Globus pallidus (tissue), 1 donor: ENCODE measurements around the gene CYTH4.

ENCODE experiments used
- DNase-seq: peaks from one replicate; pipeline ENCODE4 v3.0.0-alpha.2; 2015; ENCODE audit warnings: low spot score

Gene CYTH4

DNA sequence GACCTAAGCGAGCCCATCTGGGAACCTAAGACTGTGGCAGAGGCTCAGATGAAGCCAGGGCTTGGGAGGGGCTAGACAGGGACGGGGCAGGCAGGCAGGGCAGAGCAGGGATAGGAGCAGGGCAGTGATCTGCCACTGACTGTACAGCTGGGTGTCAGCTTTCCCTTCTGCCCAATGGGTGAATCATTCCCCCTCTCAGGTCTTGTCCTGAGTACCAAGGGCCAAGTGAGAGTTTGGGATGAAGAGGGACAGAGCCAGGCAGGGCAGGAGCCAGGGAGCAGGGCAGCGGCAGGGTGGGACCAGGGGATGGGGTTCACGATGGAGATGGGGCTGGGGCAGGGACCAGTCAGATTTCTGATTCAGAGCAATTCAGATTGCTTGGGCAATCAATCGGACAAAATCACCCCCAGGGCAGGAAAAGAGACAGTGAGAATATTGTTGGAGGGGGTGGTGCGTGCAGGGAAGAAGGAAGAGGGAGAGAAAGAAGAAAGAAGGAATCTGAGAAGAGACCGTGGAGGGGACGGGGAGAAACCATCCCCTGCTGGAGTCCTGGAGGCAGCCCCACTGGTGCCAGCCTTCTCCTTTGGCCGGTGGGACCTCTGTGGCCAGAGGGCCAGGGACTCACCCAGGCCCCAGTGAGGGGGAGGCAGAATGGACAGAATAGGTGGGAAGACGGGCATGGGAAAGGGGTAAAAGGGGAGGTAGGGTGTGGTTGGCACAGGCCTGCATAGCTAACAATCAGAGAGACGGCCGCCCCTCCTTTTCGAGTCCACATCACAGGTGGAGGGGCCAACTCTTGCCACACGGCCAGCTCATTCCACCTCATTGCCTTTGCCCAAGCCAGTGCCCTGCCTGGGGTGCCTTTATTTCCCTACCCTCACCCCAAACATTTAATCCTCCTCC is 47.2 kb downstream of the CYTH4 start:
- DNase-seq, result no peak

DNA sequence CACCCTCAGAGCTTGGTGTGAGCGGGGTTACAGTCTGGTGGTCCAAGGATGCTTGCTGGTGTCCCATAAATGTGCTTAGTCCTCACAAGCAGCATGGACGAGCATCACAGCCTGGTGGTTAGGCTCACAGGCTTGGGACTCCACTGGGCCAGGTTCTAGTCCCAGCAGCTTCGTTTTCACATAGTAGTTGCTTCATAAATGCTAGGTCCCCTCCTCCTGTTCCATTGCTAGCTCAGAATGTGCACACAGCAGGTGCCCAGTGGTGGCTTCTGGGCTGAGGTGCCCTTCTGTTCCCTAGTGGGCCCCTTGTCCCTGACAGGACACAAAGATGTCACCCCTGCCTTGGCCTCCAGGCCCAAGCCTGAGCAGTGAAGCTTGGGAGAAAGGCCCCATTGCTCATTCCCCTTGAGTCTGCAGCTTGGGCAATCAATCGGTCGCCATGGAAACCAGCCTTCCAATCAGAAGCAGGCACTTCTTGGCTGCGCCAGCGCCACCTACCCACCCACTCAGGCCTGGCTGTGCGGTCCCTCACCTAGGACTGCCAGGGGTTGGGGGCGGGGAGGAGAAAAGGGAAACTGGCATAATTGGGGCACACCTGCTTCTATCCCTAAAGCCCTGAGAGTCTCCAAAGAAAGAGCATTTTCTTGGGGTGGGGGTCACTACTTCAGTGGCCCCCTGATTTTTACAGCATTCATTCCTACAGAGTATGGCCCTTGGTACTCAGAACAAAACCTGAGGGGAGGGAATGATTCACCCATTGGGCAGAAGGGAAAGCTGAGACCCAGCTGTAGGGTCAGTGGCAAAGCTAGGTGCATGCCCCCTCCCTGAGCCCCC is 48.1 kb downstream of the CYTH4 start:
- DNase-seq, result no peak

DNA sequence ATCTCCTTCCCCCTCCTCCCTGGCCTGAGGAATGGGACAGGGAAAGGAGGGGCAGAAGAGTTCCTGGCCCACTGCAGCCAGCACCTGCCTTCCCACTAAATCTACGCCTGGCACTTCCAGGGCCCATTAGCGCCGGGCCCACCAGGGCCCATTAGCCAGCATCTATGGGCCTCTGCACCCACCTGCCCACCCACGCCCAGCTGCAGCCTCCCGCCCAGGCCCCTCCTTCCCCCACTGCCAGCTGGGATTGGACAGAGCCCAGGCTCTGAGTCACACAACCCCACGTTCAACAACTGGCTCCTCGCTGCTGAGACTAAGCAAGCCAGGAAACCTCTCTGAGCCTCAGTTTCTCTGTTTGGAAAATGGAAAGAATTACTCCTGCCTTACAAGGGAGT is 48.7 kb downstream of the CYTH4 start:
- DNase-seq, result no peak

DNA sequence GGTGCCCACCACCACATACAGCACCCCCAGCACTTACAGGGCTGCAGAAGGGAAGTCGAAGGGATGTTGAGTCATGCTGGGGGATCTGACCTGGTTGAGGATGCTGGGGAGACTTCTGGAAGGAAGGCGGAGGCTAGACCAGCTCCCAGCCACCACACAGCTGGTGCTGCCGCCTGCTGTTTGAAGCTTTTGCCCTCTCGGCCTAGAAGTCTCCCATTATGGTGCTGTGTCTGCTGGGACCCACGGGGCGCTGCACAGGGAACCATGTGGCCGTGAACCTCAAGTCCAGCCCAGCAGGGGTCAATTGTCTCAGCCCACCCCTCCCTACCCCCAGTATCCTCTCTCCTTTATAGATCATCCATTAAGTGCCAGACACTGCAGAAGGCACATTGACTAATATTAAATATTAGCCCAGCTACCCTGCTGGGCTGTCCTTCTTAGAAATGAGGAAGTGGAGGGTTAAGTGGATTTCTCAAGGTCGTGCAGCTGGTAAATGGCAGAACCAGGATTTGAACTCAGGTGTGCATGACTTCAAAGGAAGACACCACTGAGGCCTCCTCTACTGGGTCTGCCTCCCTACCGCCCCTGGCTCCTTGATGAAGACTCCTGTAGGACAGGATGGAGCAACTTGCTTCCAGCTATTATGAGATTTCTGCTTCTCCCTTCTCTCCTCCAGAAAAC is 49.7 kb downstream of the CYTH4 start:
- DNase-seq, result no peak

DNA sequence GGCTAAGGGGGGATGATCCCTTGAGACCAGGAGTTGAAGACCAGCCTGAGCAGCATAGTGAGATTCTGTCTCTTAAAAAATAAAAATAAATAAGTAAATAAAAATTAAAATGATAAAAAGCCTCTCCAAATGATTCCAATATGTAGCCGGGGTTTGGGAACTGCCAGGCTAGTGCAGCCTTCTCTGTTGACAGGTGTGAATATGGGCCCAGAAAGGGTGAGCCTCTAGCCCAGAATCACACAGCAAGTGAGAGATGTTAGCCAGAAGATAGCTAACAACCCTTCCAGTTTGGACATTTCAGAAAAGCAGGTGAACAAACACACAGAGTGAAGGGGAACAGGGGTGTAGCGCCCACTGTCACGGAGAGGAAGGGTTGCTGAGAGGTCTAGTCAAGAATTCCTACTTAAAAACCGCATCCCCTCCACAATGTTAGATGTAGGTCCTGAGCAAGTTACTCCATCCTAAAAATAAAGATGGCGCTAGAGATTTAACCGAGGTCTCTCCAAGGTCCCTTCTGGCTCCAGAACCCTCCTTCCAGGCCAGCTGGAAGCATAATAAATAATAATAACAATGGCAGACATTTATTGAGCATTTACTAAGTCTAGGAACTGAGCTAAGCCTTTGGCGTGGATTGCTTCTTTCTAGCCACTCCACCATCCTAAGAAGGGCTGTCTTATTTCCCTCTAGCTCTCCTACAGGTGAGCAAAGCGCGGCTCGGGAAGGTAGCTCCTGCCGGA is 51.6 kb downstream of the CYTH4 start:
- no peak for DNase-seq

DNA sequence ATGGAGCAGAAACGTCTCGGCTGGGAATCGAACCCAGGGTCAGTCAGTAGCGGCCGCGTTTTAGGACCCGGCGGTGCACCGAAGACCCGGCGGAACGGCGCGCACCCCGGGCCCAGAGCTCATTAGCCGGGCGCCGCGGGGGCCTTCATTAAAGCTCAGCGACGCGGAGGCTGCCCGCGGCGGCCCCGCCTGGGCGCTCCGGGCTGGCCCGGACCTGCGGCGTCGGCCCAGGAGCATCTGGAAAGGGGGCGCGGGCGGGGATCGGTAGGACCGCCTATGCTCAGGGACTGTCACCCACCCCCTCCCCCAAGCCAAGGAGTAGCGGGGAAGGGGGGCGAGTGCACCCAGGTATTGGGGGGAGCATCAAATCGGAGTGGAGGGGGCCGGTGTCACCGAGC is 52.2 kb downstream of the CYTH4 start:
- DNase-seq, result no peak

DNA sequence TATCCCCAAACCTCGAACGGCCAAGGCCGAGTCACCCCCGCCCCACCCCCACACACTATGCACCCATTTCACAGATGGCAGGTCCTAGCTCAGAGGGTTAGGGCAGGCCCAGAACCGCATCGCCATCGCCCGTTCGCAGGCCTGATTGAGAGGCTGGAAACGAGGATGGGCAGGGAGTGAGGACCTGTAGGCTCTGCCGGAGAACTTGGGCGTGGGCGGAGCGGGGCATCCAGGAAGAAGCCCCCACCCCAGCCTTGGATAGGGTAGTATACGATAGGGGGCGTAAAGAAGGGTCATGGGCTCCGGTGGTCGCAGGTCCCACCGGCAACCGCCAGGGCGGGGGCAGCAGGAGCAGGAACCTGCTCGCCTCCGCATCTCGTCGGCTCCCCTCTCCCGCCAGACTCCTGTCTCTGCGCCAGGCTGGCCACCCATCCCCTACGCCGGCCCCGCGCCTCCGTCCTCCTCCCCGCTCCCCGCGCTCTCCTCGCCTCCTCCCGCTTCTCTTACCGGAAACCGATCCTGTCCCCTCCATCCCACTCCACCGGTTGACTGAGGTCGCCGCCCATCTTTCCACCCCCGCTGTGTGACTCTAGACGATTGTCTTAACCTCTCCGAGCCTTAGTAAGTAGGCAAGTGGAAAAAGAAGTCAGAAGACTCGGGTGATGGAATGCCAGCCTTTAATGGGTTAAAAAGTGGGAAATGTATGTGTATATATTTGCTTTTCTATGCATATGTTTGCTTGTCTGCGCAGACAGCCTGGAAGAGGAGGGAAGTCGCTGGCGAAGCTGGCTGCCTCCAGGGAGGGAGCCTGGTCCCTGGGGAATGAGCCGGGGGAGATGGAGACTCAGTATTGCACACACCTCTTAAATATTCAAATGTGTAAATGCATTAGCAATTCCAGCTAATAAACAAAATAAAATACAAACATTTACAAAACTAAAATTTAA is 52.8 kb downstream of the CYTH4 start:
- DNase-seq, result no peak

DNA sequence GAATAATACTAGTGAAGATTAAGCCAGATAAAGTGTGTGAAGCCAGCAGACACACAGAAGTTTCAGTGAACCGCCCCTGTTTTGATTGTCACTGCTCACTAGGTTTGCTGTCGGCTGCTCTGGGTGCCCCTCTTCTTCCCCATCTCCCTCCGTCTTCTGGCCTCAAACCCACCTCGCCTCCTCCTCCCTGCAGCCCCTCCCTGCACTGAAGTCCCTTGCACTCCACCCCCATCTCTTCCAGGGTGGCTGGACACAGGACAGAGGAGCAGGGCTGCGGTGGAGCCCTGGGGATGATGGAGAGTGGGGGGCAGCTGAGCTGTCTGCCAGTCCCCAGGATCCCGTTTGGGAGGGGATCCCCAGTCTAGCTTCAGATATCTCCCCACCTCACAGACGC is 53.5 kb downstream of the CYTH4 start:
- no peak for DNase-seq

DNA sequence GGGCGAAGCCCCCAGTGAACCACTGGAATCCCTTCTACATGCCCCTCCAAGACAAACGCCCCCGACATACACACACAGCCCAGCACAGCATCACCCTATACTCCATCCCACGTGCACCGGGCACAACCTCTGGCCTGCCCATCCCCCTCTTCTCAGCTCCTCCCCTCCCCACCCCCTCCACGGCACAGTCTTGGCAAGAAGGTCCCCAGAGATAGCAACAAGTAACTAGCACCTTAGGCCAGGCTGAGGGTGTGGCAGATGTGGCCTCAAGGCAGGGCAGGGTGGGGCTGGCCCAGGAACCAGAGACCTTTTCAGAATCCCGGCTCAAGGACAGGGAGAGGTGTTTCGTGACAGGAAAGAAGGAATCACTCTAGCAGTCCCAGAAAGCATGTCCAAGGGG is 54.3 kb downstream of the CYTH4 start:
- DNase-seq, result no peak

DNA sequence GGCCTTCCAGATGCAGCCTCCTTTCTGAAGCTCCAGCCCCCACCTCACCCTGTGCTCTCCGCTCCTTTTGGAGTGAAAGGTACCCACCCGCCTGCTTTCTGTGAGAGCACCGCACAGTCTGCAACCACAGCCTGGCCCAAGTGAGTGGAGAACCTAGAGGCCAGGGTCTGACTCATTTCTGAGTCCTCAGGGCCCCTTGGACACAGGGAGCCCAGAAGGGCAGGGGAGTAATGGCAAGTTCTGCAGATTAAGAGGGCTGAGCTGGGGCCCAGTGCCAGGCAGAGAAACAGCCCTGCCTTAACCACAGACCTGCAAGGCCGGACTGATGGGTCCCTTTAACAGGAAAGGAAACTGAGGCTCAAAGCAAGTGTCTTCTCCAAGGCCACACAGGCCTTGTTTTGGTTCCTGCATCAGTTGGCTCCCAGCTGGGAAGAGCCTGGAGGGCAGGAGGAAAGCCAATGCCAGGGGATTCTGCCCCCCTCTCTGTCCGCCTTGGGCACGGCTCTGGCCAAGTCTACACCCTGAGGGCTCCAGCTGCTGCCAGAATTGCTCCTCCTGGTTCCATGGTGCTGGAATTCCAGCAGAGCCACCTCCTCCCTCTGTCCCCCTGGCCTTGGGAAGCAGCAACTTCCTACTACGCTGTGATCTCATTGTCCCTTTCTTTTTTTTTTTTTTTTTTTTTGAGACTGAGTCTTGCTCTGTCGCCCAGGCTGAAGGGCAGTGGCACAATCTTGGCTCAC is 55.1 kb downstream of the CYTH4 start:
- DNase-seq, result no peak

DNA sequence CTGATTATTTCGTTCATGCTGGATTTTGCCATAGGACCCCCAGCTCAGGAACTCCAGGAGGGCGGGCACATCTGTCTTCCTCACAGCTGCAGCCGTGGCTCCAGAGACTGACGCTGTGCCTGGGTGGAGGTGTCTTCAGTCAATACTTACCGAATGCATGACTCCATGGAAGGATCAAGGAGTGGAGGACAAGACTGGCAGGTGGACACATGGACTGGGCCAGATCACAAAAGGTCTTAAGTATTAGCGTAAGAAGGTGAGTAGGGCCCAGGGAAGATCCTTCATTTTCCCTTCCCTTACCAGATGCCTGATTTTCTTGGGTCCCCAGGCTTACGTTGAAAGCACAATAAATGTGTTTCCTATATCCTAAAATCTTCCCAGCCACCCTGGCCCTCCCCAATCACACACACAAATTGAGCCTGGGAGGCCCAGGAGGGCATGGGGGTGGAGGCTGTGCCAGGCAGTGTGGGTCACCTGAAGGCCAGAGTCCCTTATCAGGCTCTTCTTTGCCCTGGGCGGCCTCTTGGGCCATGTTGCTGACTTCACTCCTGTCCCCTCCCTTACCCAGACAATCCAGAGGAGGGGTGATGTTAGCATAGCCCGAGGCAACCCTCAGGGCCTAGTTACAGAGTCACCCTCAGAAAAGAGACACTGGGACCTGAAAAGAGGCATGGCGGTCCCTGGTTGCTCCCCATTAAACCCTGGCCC is 56.4 kb downstream of the CYTH4 start:
- no peak for DNase-seq

DNA sequence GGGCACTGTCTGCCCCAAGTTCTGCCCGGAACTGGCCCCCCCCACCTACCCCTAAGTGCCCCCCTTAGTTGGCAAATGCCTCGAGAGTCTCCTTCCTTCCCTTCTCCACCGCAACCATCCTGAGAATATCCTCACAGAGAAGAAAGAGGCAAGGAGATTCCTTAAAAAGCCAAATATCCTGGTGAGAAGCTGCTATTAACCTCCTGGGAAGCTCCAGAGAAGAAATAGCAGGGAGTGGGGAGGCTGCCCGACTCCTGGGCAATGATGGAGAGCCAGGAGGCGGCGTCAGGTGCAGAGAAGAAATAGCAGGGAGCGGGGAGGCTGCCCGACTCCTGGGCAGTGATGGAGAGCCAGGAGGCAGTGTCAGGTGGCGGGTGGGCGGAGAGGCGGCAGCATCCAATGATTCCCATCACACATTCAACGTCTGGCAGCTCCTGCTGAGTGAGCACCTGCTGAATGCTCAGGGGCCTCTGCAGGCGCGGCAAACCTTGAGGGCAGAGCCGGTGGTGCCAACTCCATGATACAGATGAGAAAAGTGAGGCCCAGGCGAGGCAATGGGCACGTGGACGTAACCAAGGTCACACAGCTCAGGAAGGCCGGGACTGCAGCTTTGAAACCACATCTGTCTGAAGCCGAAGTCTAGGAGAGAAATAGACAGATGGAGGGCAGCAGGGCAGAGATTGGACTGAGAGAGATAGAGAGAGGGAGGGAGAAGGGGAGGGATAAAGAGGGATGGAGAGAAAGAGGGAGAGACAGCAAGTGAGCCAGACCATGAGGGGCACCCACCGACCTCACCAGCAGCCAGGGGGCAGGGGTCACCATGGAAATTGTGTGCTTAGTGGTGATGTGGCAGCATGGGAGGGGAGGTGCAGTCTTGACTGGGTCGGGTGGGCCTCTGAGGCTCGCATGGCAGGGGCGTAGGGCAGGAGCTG is 58.3 kb downstream of the CYTH4 start:
- DNase-seq, result no peak

DNA sequence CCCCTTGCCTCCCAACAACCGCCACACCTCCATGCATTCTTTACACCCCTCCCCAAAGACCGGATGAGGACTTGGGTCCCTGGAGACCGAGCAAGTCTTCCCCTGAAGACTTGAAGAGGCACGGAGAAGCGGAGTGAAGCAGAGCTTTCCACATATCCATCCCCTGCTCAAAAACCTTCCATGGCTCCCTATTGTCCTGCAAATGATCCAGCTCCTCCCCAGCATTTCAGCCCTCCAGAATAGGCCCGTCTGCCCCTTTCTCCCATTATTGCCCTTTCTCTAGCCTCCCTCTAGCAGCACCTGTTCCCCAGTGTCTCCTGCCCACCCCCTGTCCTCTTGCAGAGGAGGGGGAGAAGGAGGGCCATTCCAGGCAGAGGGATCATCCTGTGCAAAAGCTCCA is 59.8 kb downstream of the CYTH4 start:
- DNase-seq, result no peak

DNA sequence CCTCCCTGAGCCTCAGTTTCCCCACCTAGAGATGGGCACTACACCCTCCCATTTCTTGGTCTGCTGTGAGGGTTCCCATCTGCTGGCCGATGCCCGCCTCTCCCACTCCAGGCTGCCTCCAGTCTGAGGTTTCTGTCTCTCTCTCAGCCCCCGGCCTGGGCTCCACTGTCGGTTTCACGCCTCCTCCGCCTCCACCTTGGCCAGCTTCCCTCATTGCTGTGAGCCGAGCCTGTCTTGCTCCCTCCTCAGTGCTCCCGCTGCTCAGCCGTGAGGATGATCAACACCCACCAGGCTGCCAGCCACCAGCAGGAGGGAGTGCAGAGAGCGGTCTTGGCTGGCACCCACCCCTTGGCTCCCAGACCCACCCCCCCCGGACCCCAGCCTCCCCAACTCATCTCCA is 61.0 kb downstream of the CYTH4 start:
- DNase-seq, result no peak

DNA sequence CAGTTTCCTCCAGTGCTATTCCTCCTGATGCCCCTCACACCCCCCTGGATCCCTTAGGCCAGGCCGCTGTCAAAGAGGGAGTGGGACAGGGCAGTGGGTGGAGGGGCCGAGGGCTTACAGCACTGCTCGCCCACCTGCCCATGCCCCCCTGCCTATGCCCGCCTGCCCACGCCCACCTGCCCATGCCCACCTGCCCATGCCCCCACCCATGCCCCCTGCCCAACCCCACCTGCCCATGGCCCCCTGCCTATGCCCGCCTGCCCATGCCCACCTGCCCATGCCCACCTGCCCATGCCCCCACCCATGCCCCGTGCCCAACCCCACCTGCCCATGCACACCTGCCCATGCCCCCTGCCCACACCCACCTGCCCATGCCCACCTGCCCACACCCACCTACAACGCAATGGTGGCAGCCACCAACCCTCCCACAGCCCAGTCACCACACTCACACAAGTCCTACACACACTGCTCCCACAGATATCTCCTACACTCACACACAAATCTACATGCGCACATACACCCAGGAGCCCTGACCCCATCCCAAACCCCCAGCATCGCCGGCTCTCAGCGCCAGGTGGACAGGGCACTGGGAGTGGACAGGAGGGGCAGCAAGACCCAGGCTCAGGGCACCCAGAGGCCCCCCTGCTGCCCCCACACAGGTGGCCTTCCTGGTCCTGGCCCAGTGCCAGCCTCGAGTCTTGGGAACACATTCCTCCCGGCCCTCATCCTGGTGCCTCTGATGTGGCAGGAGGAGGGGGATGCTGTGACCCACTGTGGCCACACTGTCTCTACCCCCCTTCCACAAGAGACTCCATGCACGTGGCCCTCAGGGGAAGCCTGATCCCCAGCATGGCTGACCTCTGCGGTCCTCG is 61.8 kb downstream of the CYTH4 start:
- DNase-seq, result no peak

DNA sequence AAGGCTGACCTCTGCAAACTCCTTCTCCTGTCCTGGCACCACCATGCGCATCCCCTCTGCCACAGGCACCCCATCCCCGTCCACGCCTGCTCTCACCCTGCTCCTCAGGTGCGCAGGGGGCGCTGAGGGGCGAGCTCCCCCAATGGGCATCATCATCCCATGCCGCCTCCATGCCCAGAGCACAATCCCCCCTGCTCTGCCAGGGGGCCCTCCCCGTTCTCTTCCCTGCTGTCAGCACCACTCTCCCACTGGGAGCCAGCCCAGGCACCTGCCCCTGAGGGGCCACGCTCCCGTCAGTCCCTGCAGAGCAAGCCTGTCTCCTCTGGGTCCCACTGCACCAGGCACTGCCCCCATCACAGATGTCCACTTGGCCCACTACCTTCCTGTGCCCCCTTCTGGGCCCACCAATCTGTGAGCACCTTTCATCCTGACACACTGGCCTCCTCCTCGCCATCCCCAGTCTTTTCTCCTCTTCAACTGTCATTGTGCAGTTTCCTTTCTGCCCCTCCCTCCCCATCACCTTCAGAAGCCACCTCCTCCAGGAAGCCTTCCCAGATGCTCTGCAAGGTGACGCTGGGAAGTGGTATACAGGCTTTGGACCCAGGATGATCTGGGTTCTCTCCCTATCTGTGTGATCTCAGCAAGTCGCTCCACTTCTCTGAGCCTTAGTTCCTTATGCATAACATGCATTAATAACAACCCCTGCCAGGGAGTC is 62.6 kb downstream of the CYTH4 start:
- DNase-seq, result no peak
